Activated CD8-positive, alpha-beta memory T cell treated with anti-CD3 and anti-CD28 coated beads, Interleukin-2, amount 50 U/mL, for 24 hours (primary cell): ENCODE data around the gene MYO5A.
"Not testable (repeated sequence)": the region's sequence is repeated elsewhere in the genome, so short reads cannot be mapped to it uniquely, and the experiment has no call there.

ENCODE experiments used
- DNase-seq: peaks from one replicate; pipeline ENCODE4 v3.0.0-alpha.2; 2020; ENCODE audit errors: extremely low read depth

The MYO5A gene

GRCh38 chr15:52528564-52529340 is at the start of gene MYO5A:
MYO5A (minus strand) TSS chr15:52528880; CDS start chr15:52528806, 74 bp downstream.
- DNase-seq, result peak; percentile 33

GRCh38 chr15:52576692-52577091 is 48.0 kb upstream of the MYO5A start:
- DNase-seq, result no peak

DNA sequence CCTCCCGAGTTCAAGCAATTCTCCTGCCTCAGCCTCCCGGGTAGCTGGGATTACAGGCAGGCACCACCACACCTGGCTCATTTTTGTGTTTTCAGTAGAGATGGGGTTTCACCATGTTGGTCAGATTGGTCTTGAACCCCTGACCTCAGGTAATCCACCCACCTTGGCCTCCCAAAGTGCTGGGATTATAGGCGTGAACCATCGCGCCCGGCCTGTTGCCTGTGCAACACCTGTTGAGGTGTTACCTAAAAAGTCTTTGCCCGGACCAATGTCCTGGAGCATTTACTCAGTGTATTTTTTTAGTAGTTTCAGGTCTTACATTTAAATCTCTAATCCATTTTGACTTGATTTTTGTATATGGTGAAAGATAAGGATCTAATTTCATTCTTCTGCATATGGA is 46.9 kb upstream of the MYO5A start:
- DNase-seq, result not testable (repeated sequence)

- no peak for DNase-seq
These were observed 46.4 kb upstream of the MYO5A start for GRCh38 chr15:52575072-52575471.

GRCh38 chr15:52574623-52575022 is 45.9 kb upstream of the MYO5A start:
- DNase-seq, result not testable (repeated sequence)

DNA sequence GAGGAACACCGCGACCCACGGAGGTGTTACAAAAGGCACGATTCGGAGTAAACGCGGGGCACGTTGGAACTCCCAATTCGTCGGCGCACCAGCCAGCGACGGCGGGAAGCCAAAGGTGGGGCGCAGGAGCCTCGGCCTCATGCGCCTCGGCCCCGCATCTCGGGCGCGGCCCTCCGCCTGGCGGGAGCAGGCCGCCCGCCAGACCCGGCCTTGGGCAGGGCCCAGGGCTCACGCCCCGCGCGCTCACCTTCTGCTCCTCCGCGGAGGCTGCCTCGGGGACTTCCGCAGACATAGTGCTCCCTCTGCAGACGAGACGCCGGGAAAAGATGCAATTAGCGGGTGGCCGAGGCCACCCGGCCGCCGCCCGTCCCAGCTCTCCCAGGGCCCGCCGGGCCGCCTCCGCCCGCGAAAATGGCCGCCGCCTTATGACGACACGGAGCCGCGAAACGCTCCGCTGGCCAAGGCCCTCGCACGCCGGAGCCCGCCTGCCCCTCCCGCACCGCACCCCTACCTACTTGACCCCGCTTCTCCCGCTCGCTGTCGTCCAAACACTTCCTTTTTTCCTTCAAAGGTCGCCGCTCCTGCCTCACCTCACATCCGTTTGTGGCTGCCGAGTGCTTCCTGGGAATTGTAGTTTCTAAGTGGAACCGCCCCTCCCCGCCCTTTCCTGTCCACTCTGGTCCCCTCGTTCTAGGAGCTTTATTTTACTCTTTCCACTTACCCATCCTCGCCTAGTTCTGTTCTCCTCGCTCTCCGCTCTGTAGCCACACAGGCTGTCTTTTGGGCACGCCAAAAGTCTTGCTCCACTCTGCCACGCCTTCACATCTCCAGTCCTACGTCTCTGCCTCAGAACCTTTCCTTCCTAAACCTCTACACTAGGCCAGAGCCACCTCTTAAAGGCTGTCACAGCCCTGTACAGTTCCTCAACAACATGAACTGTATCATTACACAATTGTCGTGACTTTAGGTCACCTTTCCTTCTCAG is 40.2 kb upstream of the MYO5A start, which contains the start of gene ARPP19:
Gene ARPP19 (minus strand): TSS at position 430 of the 985 bp plus-strand sequence. CDS start 138 bp downstream, at position 292.
- DNase-seq, result peak; percentile 60

DNA sequence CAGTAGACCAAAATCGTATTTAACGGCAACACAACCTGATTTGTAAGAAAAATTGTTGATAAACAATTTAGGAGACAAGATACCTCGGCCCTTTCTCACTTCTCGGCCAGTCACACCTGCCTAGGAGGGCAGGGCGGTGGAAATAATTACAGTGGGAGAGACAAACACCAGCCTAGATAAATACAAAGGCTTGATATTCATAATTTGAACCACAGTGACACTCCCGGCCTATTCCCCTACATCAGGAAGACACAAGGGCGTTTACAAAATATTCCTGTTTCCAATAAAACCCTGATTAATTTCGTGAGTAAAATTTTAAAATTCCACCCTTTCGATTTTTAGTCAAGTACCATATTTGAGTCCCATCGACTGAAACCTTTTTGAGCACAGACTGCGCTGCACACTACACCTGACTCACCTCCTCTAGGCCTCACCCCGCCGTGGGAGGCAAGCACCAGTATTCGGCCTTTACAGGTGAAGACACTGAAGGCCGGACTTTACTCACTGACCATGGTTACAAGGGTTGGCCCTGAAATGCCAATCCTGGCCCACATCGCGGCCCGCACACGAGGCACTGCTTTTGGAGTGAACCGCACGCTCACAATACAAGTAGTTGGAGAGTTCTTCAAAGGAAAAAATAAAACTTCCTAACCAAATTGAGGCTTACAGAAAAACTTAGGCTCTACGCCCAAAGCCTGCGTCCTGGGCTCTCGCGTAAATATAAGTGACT is 39.4 kb upstream of the MYO5A start:
- DNase-seq, result peak; percentile 17

DNA sequence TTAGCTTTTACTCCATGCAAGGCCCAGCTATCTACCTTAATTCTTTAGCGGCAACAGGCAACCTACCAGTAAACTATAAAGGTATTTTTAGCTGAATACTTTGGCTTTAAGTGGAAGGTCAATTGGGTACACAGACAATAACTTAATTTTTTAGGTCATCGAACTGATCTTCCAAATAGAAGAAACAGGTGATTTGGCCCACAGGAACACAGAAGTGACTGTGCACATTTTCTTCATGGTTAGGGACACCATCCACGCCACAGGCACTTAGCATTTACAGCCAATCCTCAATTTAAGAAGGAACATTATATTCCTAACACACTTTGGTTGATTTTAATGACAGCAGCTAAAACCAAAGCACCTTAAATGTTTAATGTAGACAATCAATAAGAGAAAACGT is 38.2 kb upstream of the MYO5A start:
- DNase-seq, result no peak

DNA sequence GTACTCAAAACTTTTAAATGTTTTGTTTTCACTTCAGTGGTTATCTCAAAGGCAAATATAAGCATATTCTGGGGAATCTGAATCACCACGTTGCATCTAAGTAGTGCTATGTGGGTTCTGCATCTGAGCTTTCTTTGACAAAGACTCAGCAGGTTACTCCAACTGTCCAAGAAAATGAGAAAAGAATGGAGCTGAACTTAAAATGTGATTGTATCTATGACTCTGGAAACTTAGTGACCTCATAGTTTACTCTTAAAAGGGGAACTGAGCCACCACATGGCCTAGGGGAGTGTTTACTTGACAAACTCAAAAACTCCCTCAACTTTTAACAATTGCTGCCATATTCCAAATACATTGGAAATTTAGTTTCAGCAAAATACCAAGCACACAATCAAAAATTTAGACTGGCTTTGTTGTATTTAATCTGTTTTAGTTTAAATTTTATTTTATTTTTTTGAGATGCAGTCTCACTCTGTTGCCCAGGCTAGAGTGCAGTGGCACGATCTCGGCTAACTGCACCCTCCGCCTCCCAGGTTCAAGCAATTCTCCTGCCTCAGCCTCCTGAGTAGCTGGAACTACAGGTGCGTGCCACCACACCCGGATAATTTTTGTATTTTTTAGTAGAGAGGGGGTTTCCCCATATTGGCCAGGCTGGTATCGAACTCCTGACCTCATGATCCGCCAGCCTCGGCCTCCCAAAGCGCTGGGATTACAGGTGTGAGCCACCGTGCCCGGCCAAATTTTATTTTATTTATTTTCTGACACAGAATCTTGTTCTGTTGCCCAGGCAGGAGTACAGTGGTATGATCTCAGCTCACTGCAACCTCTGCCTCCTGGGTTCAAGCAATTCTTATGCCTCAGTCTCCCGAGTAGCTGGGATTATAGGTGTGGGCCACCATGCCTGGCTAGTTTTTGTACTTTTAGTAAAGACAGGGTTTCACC is 37.0 kb upstream of the MYO5A start:
- DNase-seq, result not testable (repeated sequence)

DNA sequence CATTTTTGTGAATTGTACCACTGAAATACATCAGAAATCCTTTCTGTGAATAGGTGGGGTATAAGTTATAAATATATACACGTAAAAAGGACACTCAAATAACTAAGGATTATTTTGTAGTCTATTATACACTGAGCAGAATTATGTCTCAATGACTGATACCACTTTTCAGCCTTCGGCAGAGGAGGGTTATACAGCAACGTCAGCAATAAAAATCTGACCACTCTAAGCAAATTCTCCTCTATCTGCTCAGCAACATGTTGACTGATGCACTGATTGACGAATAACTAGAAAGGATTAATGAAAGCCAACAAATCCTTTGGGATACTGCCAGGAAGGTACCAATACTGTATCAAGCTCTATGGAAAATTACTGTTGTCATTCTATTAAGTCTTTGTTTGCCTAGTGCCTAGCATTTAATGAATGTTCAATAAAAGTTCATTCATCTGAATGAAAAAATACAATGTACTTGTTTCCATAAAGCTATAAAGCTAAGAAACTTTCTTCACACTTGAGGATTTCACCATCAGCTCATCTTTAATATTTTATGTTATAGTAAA is 34.9 kb upstream of the MYO5A start:
- DNase-seq, result no peak

- DNase-seq, result peak; percentile 29
These were observed 30.9 kb upstream of the MYO5A start for GRCh38 chr15:52559575-52559974.

DNA sequence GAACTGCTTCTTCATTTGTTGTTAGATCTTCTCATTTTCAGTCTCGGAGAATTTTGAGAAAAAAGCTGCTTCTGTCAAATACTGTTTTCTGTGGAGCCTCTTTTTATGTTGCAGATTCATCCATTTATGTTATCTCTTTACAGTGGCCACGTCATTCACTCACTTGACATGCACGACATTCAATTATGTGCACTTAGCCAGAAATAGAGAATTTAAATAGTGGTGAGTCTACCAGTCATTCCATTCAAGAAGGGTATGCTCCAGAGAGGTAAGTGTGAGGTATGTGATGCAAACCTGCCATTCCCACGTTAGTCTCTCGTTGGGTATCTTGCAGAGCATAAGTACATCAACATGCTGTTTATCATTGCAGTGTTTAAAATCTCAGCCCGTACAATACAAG is 30.3 kb upstream of the MYO5A start:
- DNase-seq, result no peak

GRCh38 chr15:52558196-52558595 is 29.5 kb upstream of the MYO5A start:
- DNase-seq, result peak; percentile 10

DNA sequence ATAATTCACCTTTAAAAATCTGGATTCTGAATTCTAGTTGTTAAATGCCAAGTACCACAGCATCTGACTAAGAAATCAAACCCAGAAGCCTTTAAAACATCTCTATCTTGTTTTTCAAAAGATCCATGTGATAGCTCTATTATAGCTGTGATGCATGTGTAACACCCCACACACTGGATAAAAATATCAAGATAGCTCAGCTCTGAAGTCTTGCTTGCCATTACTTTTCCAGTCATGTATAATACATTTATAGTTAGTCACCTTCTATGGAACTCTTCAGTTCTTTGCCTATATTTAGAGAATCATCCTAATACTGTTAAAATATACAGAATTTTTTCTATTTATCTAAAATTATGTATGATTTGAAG is 28.6 kb upstream of the MYO5A start:
- no peak for DNase-seq

- DNase-seq, result no peak
These were observed 28.0 kb upstream of the MYO5A start for GRCh38 chr15:52556524-52557273.

- no peak for DNase-seq
These were observed 23.6 kb upstream of the MYO5A start for GRCh38 chr15:52552303-52552702.

GRCh38 chr15:52551762-52552161 is 23.1 kb upstream of the MYO5A start:
- DNase-seq, result no peak

DNA sequence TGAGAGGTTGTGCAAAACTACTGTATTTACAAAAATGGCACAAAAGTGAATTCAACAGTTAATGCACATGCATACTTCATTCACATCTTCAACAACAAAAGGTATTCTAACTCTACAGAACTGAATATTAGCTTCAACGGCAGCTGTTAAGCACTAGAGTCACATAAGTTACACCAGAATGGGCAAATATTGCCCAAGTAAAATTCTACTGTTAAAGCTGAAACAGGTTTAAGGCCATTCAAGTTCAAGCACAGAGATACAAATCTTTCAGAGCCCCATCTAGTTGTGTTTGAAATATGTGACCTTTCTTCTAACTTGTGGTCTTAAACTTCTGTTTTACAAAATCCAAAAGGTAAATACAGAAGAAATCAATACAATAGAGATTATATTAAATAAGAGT is 22.5 kb upstream of the MYO5A start:
- not testable (repeated sequence) for DNase-seq

DNA sequence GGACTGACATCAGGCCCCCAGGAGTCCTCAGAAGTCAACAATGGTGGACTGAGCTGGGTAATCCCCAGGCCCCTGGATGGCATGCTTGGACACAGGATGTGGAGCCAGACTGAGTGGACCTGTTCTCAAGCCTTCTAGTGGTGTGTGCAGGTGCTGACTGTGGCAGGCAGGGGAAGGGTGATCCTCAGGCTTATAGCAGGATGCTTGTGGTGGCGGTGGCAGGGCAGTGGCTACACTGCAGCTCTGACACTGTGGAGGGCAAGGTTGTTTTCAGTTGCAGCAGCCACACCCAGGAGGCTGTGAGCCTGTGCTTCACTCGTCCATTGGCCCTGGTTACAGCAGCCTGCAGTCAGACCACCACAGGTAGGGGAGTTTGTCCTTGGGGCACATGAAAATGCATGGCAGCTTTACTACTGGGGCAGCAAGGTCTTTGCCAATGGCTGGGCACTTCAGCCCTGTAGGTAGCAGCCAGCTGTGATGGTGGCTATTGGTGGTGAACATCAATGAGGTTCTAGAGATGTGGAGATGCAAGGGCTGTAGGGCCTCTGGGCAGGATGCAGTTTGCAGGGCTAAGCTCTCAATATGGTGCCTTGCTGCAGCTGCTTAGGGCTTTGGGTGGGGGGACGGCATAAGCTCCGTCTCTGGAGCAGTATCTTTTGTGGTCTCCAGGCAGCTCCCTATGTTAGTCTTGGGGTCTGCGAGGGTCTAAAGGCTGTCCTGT is 17.5 kb upstream of the MYO5A start:
- no peak for DNase-seq
